Activated T-cell treated with anti-CD3 and anti-CD28 coated beads, Interleukin-2, amount 50 U/mL, for 4 hours (primary cell): ENCODE data around the gene ACOX3. TPM values are rescaled to one million over a fixed set of nuclear protein-coding genes. Genes with fewer than 3 reads are reported as not detected.
"Not testable (repeated sequence)": the region's sequence is repeated elsewhere in the genome, so short reads cannot be mapped to it uniquely, and the experiment has no call there.

Source experiments
- ATAC-seq, 2 donors: fragments of 200-7000 bp; cut with Tn5 transposase; one replicate each; pipeline ENCODE4 v1.10.0; 2021
- DNase-seq: peaks from one replicate; pipeline ENCODE4 v3.0.0-alpha.2; 2020
- H3K27me3 Mint-ChIP-seq: one replicate; pipeline ENCODE4 v1.8.0; 2021; ENCODE audit warnings: low read depth, mixed read lengths
- H3K36me3 Mint-ChIP-seq: one replicate; pipeline ENCODE4 v1.8.0; 2022; ENCODE audit warnings: mixed read lengths; ENCODE audit not compliant: insufficient read depth
- H3K4me1 Mint-ChIP-seq: one replicate; pipeline ENCODE4 v1.8.0; 2021; ENCODE audit warnings: low read depth, mixed read lengths
- H3K4me3 Mint-ChIP-seq: one replicate; pipeline ENCODE4 v1.8.0; 2021; ENCODE audit warnings: mild to moderate bottlenecking, moderate library complexity, mixed read lengths
- H3K9me3 Mint-ChIP-seq: one replicate; pipeline ENCODE4 v1.8.0; 2021; ENCODE audit warnings: mixed read lengths
- total RNA-seq, 3 donors: library from RNA; stranded (reverse); gene quantifications; one replicate each; pipeline ENCODE4 v1.2.1, GENCODE V29; 2021

ACOX3 gene
- total RNA-seq, 3 donors from 2014 or later = 20.1 to 35.8 (median 20.6) TPM

GRCh38 chr4:8410641-8411271 is 29.8 kb downstream of the ACOX3 start:
- Mint-ChIP-seq H3K36me3 (peaks cover 38% of the 10 kb centered on the region), H3K9me3 (no peaks in the 10 kb centered on the region), H3K27me3 (no peaks in the 10 kb centered on the region), H3K4me3 (no peak overlapping the region), H3K4me1 (peaks cover 26% of the 10 kb centered on the region)
- ATAC-seq (no peak), DNase-seq (no peak)

- Mint-ChIP-seq H3K36me3 (peaks cover 36% of the 10 kb centered on the region), H3K4me1 (peaks cover 26% of the 10 kb centered on the region), H3K9me3 (no peaks in the 10 kb centered on the region), H3K27me3 (no peaks in the 10 kb centered on the region), H3K4me3 (no peak overlapping the region)
- ATAC-seq (no peak), DNase-seq (no peak)
Observed at GRCh38 chr4:8410066-8410625, 30.4 kb downstream of the ACOX3 start.

GRCh38 chr4:8409264-8410065 is 31.1 kb downstream of the ACOX3 start:
- Mint-ChIP-seq H3K4me3 (no peak overlapping the region), H3K4me1 (peaks cover 20% of the 10 kb centered on the region)

GRCh38 chr4:8407756-8408155 is 32.8 kb downstream of the ACOX3 start:
- Mint-ChIP-seq H3K27me3 (no peaks in the 10 kb centered on the region), H3K36me3 (peaks cover 25% of the 10 kb centered on the region), H3K4me1 (peaks cover 14% of the 10 kb centered on the region), H3K9me3 (no peaks in the 10 kb centered on the region), H3K4me3 (no peak overlapping the region)
- no peak for DNase-seq
- no peak for ATAC-seq

More at GRCh38 chr4:8409264-8410065, 31.1 kb downstream of the ACOX3 start:
- Mint-ChIP-seq H3K27me3 (no peaks in the 10 kb centered on the region), H3K9me3 (no peaks in the 10 kb centered on the region), H3K36me3 (peaks cover 34% of the 10 kb centered on the region)
- peak; percentile 54 to 68 for ATAC-seq
- peak; percentile 39 for DNase-seq

GRCh38 chr4:8407316-8407715 is 33.2 kb downstream of the ACOX3 start:
- H3K27me3 Mint-ChIP-seq = no peaks in the 10 kb centered on the region
- ATAC-seq (no peak), DNase-seq (no peak)
- no peak overlapping the region for H3K4me3 Mint-ChIP-seq
- H3K36me3 Mint-ChIP-seq = peaks cover 24% of the 10 kb centered on the region
- H3K4me1 Mint-ChIP-seq = peaks cover 14% of the 10 kb centered on the region
- no peaks in the 10 kb centered on the region for H3K9me3 Mint-ChIP-seq

- Mint-ChIP-seq H3K36me3 (peaks cover 21% of the 10 kb centered on the region), H3K4me1 (peaks cover 14% of the 10 kb centered on the region)
- not testable (repeated sequence) for ATAC-seq, H3K9me3 Mint-ChIP-seq, DNase-seq, H3K4me3 Mint-ChIP-seq, H3K27me3 Mint-ChIP-seq
Observed at GRCh38 chr4:8406887-8407286, 33.6 kb downstream of the ACOX3 start.

GRCh38 chr4:8405516-8405875 is 35.0 kb downstream of the ACOX3 start:
- DNase-seq = no peak
- no peaks in the 10 kb centered on the region for H3K27me3 Mint-ChIP-seq
- H3K4me1 Mint-ChIP-seq = peaks cover 11% of the 10 kb centered on the region
- H3K36me3 Mint-ChIP-seq = peaks cover 21% of the 10 kb centered on the region
- no peak overlapping the region for H3K4me3 Mint-ChIP-seq
- no peaks in the 10 kb centered on the region for H3K9me3 Mint-ChIP-seq
- ATAC-seq = no peak

- H3K4me3 Mint-ChIP-seq = no peak overlapping the region
- peaks cover 9% of the 10 kb centered on the region for H3K4me1 Mint-ChIP-seq
- ATAC-seq (no peak), DNase-seq (no peak)
- no peaks in the 10 kb centered on the region for H3K27me3 Mint-ChIP-seq
- no peaks in the 10 kb centered on the region for H3K9me3 Mint-ChIP-seq
- H3K36me3 Mint-ChIP-seq = peaks cover 21% of the 10 kb centered on the region
Observed at GRCh38 chr4:8404791-8405515, 35.6 kb downstream of the ACOX3 start.

GRCh38 chr4:8403976-8404375 is 36.5 kb downstream of the ACOX3 start:
- DNase-seq (no peak), ATAC-seq (no peak)
- H3K4me1 Mint-ChIP-seq = peaks cover under 1% of the 10 kb centered on the region

GRCh38 chr4:8403173-8403753 is 37.3 kb downstream of the ACOX3 start:
- no peaks in the 10 kb centered on the region for H3K4me1 Mint-ChIP-seq
- ATAC-seq (peak in 1 of 2 donors; percentile 40), DNase-seq (peak; percentile 38)
- H3K9me3 Mint-ChIP-seq = no peaks in the 10 kb centered on the region
- peaks cover 23% of the 10 kb centered on the region for H3K36me3 Mint-ChIP-seq
- no peak overlapping the region for H3K4me3 Mint-ChIP-seq
- H3K27me3 Mint-ChIP-seq = no peaks in the 10 kb centered on the region

More at GRCh38 chr4:8403976-8404375, 36.5 kb downstream of the ACOX3 start:
- H3K4me3 Mint-ChIP-seq = no peak overlapping the region
- no peaks in the 10 kb centered on the region for H3K27me3 Mint-ChIP-seq
- H3K36me3 Mint-ChIP-seq = peaks cover 17% of the 10 kb centered on the region
- H3K9me3 Mint-ChIP-seq = no peaks in the 10 kb centered on the region

- Mint-ChIP-seq H3K36me3 (peaks cover 22% of the 10 kb centered on the region), H3K27me3 (no peaks in the 10 kb centered on the region), H3K4me1 (no peaks in the 10 kb centered on the region), H3K4me3 (no peak overlapping the region), H3K9me3 (no peaks in the 10 kb centered on the region)
- ATAC-seq = no peak
- no peak for DNase-seq
Observed at GRCh38 chr4:8402640-8403039, 37.9 kb downstream of the ACOX3 start.

- DNase-seq (no peak), ATAC-seq (no peak)
- H3K36me3 Mint-ChIP-seq = peaks cover 22% of the 10 kb centered on the region
- no peaks in the 10 kb centered on the region for H3K27me3 Mint-ChIP-seq
- no peaks in the 10 kb centered on the region for H3K9me3 Mint-ChIP-seq
- no peaks in the 10 kb centered on the region for H3K4me1 Mint-ChIP-seq
- H3K4me3 Mint-ChIP-seq = no peak overlapping the region
Observed at GRCh38 chr4:8402181-8402597, 38.3 kb downstream of the ACOX3 start.

- Mint-ChIP-seq H3K36me3 (peaks cover 22% of the 10 kb centered on the region), H3K9me3 (no peaks in the 10 kb centered on the region), H3K4me3 (no peak overlapping the region), H3K27me3 (no peaks in the 10 kb centered on the region), H3K4me1 (no peaks in the 10 kb centered on the region)
- ATAC-seq (no peak), DNase-seq (no peak)
Observed at GRCh38 chr4:8401665-8402064, 38.9 kb downstream of the ACOX3 start.
